Superior temporal gyrus (tissue), 1 donor: ENCODE measurements around the gene MAP2K5.
A peak's percentile ranks its signal among the peaks of the same experiment; 100 is the strongest.
"Not testable (repeated sequence)": the region's sequence is repeated elsewhere in the genome, so short reads cannot be mapped to it uniquely, and the experiment has no call there.

Experiments
- DNase-seq: peaks from one replicate; pipeline ENCODE4 v3.0.0-alpha.2; 2016; ENCODE audit errors: extremely low spot score

MAP2K5 gene

GRCh38 chr15:67672834-67673233, 130.3 kb downstream of the MAP2K5 start:
- not testable (repeated sequence) for DNase-seq

GRCh38 chr15:67674983-67675382, 132.5 kb downstream of the MAP2K5 start:
- DNase-seq = no peak

DNA sequence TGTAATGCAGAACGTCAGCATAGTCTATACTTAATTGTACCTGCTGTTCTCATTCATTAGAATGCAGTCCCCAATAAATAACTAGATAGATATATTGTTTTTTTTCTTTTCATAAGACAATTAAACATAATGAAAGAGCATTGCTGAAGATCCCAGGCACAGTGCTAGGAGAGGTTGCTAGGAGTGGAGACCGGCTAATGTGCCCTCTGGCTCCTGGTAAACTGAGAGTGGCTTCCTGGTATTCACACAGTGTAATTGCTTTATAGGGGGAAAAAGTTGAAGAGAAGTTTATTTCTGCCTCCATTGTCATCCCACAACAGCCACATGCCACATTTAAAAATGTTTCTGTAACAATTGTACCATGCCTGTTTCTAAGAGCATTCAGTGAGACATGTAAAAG, 135.6 kb downstream of the MAP2K5 start:
- no peak for DNase-seq

GRCh38 chr15:67678993-67679392, 136.5 kb downstream of the MAP2K5 start:
- no peak for DNase-seq

GRCh38 chr15:67680641-67681040, 138.1 kb downstream of the MAP2K5 start:
- DNase-seq = no peak

DNA sequence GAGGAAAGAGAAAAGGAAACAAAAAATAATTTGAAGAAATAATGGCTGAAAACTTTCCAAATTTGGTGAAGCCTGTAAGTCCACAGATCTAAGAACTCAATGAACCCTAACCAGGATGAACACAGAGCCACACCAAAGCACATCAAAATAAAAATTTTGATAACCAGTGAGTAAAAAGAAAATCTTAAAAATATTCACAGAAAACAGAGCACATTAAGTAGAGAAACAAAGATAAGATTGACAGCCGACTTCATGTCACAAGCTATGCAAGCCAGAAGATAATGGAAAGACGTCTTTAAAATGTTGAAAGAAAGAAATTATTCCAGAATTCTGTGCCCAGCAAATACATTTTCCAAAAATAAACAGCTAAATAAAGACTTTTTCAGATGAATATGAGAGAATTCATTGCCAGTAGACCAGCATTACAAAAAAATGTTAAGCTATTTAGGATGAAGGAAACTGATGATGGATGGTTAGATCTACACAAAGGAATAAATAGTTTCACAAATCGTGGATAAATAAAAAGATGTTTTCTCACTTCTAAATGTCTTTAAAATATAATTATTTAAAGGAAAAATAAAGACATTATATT, 142.6 kb downstream of the MAP2K5 start:
- no peak for DNase-seq

- no peak for DNase-seq
Observed at GRCh38 chr15:67685716-67686115, 143.2 kb downstream of the MAP2K5 start.

- DNase-seq = no peak
Observed at GRCh38 chr15:67690936-67691335, 148.4 kb downstream of the MAP2K5 start.

GRCh38 chr15:67691450-67691849, 148.9 kb downstream of the MAP2K5 start:
- peak; percentile 69 for DNase-seq

GRCh38 chr15:67692573-67692972, 150.1 kb downstream of the MAP2K5 start:
- no peak for DNase-seq

DNA sequence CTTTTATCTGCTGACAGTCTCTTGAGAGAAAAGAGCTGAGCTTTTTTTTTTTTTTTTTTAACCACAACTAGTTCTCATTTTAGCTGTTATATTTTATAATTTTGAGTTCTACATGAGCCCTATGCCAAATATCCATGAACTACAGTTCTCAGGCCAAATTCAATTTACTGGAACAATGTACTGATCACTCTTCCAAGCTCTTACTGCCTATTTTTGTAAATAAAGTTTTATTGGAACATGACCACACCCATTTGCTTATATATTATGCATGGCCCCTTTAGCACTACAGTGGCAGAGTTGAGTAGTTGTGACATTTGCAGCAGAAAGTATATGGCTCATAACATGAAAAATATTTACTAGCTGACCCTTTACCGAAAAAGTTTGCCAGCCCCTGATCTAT, 153.6 kb downstream of the MAP2K5 start:
- DNase-seq = no peak

GRCh38 chr15:67700023-67700422, 157.5 kb downstream of the MAP2K5 start:
- no peak for DNase-seq

- DNase-seq = no peak
Observed at GRCh38 chr15:67701669-67702068, 159.2 kb downstream of the MAP2K5 start.

DNA sequence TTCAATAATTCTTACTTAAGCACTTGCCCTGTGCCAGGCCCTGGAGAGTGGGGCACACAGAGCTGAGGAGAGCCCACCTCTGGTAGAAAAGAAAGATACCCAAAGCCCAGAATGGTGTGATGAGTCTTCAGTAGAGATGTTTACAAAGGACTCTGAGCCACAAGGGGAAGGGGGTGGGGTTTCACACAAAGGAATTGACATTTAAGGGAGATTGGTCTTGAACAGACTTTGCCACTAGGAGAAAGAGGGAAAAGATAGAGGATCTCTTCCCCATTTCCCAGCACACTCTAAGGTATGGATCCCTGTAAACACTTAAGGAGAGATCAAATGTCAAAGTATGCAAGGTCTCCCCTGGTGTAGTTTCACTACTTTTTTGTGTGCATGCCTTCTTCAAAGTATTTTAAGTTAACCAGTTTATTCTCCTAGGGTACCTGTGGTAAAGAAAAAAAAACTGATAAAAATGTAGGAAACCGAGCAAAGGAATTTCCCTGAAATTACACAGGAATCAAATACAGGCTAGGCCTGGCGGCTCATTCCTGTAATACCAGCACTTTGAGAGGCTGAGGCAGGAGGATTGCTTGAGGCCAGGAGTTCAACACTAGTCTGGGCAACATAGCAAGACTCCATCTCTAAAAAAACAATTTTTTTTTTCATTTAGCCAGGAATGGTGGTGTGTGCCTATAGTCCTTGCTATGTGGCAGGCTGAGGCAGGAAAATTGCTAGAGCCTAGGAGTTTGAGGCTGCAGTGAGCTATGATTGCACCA, 165.2 kb downstream of the MAP2K5 start:
- no peak for DNase-seq

- no peak for DNase-seq
Observed at GRCh38 chr15:67708500-67708899, 166.0 kb downstream of the MAP2K5 start.

DNA sequence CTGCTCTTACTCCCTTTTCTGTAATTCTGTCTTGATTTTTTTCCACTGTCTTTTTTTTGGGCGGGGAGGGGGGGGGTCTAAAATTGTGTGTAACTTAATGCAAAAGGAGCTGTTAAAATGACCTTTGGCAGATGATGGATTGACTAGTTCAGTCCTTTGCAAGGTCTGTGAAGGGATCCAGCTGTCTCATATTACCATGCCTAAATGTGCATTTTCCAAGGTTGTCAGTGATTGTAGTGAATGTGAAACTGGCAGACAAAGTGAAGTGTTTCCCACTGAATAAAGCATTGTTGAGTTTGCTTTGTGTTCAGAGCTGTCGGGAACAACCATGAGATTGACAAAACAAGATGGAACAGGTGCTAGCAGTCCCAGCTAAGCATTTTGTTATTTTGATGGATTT, 172.7 kb downstream of the MAP2K5 start:
- peak; percentile 76 for DNase-seq

- DNase-seq = no peak
Observed at GRCh38 chr15:67716171-67716570, 173.7 kb downstream of the MAP2K5 start.

GRCh38 chr15:67717776-67718175, 175.3 kb downstream of the MAP2K5 start:
- no peak for DNase-seq

- DNase-seq = no peak
Observed at GRCh38 chr15:67719330-67719959, 176.9 kb downstream of the MAP2K5 start.

DNA sequence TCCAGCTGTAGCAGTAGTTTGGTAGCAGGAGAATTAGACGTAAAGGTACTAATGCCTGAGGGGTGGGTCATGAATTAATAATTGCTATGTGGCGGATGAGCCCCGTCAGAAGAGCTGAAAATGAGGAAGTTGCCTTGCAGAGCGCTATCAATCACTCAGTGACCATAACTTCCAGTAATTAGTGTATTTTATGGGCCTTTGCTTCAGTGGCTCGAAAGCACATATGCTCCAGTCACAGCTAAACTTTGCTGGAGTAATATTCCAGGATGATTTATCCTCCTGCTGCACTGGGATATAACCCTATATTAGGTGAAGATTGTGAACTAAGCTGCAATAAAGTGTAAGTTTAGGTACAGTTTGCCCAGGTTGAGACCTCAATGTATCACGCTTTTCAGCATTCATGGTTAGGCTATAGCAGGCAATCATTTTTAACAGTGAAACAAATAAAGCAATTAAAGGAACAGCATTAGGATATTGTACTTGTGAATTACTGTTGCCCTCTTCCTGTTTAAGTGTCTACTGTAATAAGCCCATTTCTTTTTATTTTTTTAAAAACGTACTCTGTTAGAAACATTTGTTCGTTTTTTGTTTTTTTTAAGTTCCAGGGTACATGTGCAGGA, 178.2 kb downstream of the MAP2K5 start:
- DNase-seq = no peak

- no peak for DNase-seq
Observed at GRCh38 chr15:67722030-67722817, 179.7 kb downstream of the MAP2K5 start.
